GM10266 (cell line): ENCODE data around the gene MEX3A.

Experiments
- DNase-seq: peaks from one replicate; pipeline ENCODE4 v3.0.0; 2012; ENCODE audit errors: extremely low spot score
- CTCF ChIP-seq: IDR thresholded peaks from 2 replicates; pipeline ENCODE4 v1.5.1; 2012; ENCODE audit warnings: mild to moderate bottlenecking, low read depth; ENCODE audit not compliant: control insufficient read depth, insufficient read depth; ENCODE audit errors: missing control alignments

The MEX3A gene

GRCh38 chr1:156103521-156103947 lies 21.3 kb upstream of the MEX3A start:
- TF ChIP-seq CTCF = no peak
- DNase-seq = no peak

- TF ChIP-seq CTCF = no peak
- DNase-seq = no peak
These were observed 20.6 kb upstream of the MEX3A start for GRCh38 chr1:156102633-156103511.

GRCh38 chr1:156101880-156102279 lies 19.6 kb upstream of the MEX3A start:
- no peak for DNase-seq
- TF ChIP-seq CTCF = no peak

- DNase-seq = no peak
- no peak for TF ChIP-seq CTCF
These were observed 18.1 kb upstream of the MEX3A start for GRCh38 chr1:156100205-156100995.

- no peak for DNase-seq
- no peak for TF ChIP-seq CTCF
These were observed 17.0 kb upstream of the MEX3A start for GRCh38 chr1:156099282-156099681.

- DNase-seq = no peak
- TF ChIP-seq CTCF = no peak
These were observed 16.5 kb upstream of the MEX3A start for GRCh38 chr1:156098784-156099183.
